Stimulated activated CD4-positive, alpha-beta T cell treated with anti-CD3 and anti-CD28 coated beads, Interleukin-2, amount 100 ng/mL, for 4 hours (primary cell): ENCODE data around the gene ZC3H12C.

ENCODE experiments used
- DNase-seq: peaks from one replicate; pipeline ENCODE4 v3.0.0-alpha.2; 2020; ENCODE audit warnings: low read depth

ZC3H12C gene

GRCh38 chr11:110152199-110152598 is 59.0 kb downstream of the ZC3H12C start:
- no peak for DNase-seq

GRCh38 chr11:110153474-110153873 is 60.3 kb downstream of the ZC3H12C start:
- DNase-seq: no peak

DNA sequence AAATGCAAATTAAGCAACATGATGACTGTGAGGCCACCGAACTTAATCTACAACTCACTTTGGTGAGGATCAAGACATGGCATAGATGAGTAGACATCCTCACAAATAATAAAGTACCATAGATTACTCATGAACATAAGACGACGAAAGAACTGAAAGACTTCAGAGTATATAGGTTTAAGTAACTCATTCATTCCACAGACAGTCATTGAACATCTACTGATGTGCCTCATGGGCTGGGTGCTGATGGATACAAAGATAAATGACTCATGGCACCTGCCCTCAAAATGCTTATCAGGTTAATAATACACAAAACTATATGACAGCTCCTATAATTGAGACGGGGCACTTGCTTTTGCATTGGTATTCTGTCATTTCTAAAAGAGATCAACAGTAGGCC is 63.3 kb downstream of the ZC3H12C start:
- no peak for DNase-seq

GRCh38 chr11:110158317-110159200 is 65.4 kb downstream of the ZC3H12C start:
- no peak for DNase-seq

GRCh38 chr11:110159476-110159875 is 66.3 kb downstream of the ZC3H12C start:
- DNase-seq: no peak

DNA sequence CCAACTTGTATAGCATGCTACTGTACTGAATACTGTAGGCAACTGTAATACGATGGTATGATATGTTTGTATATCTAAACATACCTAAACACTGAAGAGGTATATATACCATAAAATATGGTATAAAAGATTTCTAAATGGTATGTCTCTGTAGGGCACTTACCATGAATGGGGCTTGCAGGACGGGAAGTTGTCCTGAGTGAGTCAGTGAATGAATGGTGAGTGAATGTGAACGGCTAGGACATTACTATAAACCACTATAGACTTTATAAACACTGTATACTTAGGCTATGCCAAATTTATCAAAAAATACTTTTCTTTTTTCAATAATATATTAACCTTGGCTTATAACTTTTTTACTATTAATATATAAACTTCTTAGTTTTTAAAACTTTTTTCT is 66.8 kb downstream of the ZC3H12C start:
- DNase-seq: no peak

GRCh38 chr11:110160437-110160836 is 67.2 kb downstream of the ZC3H12C start:
- DNase-seq: no peak

- DNase-seq: no peak
Observed at GRCh38 chr11:110161061-110161460, 67.9 kb downstream of the ZC3H12C start.

GRCh38 chr11:110162216-110162615 is 69.0 kb downstream of the ZC3H12C start:
- DNase-seq: no peak

GRCh38 chr11:110165039-110165925 is 72.1 kb downstream of the ZC3H12C start:
- no peak for DNase-seq

DNA sequence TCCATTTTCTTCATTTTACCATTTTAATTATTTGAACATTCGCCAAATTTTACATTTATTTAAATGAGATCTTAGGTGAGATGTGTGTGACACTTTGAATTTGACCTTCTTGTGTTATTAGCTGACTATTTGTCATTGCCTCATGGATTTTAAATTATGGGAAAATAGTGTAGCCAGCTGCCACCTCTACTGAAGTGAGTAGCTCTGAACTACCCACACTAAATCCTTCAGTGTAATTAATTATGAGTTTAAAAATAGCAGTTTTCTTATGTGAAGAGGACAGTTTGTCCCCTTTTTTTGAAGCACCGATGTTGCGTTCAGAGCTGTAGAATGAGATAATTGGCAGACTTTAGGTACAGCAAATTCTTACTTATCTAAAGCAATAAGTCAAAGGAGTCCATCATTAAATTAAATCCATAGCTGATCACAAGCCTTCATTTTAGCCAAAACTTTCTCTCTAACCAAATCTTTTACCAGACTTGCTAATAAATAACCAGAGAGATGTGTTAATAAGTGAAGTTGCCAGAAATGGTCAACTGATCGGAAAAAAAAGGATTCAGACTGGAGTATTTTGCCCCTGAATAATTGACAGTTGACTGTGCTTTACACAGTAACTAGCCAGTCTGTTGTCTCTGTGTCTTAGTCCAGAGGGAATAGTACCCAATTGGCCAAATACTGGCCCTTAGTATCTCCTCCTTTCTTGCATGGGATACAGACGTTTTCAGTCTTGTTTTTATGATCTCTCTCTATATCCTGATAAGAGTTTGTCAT is 75.0 kb downstream of the ZC3H12C start:
- no peak for DNase-seq

DNA sequence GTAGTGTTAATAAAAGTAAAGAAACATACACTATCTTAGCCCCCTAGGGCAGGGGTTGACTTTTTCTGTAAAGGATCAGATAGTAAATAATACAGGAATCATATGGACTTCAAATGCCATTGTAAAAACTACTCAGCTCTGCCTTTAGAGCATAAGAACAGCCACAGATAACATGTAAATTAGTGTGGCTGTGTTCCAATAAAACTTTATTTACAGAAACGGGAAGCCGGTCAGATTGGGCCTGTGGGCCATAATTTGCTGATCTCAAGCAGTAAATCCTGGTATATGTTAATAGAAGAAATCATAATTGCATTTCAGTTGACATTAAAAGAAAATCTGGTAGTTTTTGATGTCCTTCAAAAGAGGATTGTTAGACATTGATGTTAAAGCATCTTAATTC is 76.5 kb downstream of the ZC3H12C start:
- no peak for DNase-seq

DNA sequence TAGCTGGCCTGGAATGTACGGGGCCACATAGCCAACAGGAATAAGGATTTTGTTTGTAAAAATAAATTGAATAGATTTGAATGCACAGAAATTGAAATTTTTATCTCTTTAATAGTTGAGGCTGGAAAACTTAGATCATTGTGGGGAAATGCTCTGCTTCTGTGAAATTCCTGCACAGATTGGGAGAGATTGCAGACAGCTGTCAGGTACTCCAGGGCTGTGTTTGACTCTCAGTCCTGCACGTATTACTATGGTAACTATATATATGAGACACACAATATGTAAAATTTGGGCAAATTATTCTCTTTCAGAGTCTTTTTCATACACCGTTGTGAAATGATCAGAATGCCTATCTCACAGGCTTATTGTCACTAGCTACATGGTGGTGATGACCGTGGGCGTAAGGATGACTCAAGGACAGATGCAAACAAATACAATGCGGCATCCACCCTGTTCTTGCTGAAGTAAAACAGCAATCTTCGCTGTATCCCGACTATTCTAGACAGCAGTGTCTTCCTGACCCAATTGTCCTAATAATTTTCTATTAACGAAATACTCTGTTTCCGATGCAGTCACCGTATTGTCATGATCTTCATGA is 79.4 kb downstream of the ZC3H12C start:
- DNase-seq: no peak

- peak; percentile 19 for DNase-seq
Observed at GRCh38 chr11:110173811-110174644, 80.8 kb downstream of the ZC3H12C start.

DNA sequence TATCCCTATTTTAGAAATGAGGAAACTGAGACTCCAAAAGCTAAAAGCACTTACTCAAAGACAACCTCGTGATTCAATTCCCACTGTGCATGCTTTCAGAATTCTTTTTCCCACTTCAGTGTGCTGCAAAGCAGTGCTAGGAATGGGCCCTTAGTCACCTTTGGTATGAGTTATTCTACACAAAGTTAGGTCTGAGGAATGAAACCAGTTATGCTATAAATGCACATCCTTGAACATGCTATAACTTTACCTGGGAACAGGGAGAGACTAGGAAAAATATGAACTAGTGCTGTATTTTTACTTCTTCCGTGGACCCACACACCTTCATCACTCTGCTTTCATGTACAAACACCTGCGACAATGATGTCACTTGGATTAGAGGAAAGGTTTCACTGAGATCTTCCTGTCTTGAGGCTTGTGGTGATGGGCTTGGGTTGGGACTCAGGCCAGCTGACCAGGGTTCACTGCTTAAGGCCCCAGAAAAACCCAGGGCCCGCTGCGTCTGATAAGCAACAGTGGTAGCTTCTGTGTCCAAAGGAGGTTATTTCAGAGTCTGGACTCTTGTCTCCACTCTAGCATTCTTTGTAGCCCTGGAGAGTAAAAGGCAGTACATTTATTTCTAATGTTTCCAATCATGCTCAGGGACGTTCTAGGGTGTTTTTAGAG is 81.6 kb downstream of the ZC3H12C start:
- DNase-seq: no peak

GRCh38 chr11:110176366-110177085 is 83.3 kb downstream of the ZC3H12C start:
- DNase-seq: no peak

DNA sequence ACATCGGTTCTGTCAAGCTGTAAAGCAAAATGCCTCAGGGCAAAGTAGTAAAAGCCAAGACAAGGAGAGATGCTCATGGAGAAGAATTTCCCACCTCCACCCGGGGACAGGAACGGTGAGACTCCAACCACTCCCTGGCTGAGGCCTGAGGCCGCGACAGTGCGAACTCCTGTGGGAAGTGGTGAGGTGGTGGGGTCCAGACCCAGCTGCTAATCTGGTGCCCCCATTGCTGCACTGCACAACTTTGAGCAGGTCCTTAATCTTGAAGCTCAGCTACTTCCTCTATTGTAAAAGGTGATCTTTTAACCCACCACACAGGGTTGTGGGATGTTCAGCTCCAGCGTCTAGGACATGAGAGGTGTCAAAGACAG is 83.9 kb downstream of the ZC3H12C start:
- no peak for DNase-seq

- no peak for DNase-seq
Observed at GRCh38 chr11:110179064-110179463, 85.9 kb downstream of the ZC3H12C start.

DNA sequence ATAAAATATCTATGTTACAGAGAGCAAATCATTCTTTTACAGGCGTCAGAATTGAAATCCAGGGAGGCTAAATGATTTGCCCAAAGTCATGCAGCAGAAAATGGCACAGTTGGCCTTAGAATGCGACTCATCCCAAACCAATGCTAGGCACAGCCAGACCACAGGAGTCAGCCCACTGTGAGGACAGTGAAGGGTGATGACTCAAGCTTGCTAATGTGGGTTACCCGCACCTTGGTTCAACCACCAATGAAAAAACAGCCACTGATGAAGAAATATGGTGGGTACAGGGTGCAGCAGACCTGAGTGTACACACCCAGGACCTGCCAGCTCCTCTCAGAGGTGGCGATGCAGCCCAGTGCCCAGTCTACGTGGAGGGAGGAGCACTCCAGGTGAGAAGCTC is 89.7 kb downstream of the ZC3H12C start:
- no peak for DNase-seq

DNA sequence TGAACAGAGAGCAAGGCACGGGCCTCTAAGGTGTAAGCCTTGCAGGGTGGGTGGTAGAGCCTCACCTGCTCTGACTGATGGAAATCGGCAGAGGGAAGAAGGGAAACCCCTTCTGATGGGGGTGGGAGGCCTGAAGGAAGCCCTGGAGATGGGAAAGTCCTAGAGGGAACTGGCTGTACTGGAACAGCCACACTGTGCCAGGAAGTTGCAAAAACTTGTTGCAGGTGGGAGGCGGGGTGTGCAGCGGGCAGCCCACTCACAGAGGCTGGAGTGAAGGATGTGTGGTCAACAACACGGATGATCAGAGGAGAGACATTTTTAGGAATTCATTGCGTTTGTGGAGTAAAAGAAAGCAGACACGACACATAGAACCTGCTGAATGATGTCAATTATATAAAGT is 91.3 kb downstream of the ZC3H12C start:
- no peak for DNase-seq
